ENCODE measurements around the gene RBM39.
"Not testable (repeated sequence)": the region's sequence is repeated elsewhere in the genome, so short reads cannot be mapped to it uniquely, and the experiment has no call there.

RBM39 gene

DNA sequence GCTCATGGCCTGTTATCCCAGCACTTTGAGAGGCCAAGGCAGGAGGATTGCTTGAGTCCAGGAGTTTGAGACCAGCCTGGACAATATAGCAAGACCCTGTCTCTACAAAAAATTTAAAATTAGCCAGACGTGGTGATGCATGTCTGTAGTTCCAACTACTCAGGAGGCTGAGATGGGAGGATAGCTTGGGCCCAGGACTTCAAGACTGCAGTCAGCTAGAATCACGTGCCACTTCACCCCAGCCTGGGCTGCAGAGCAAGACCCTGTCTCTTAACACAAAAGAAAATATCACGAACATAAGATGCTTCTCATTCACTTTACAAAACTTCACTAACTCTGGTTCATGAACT, 2.4 kb upstream of the RBM39 start:
- not testable (repeated sequence) for DNase-seq

DNA sequence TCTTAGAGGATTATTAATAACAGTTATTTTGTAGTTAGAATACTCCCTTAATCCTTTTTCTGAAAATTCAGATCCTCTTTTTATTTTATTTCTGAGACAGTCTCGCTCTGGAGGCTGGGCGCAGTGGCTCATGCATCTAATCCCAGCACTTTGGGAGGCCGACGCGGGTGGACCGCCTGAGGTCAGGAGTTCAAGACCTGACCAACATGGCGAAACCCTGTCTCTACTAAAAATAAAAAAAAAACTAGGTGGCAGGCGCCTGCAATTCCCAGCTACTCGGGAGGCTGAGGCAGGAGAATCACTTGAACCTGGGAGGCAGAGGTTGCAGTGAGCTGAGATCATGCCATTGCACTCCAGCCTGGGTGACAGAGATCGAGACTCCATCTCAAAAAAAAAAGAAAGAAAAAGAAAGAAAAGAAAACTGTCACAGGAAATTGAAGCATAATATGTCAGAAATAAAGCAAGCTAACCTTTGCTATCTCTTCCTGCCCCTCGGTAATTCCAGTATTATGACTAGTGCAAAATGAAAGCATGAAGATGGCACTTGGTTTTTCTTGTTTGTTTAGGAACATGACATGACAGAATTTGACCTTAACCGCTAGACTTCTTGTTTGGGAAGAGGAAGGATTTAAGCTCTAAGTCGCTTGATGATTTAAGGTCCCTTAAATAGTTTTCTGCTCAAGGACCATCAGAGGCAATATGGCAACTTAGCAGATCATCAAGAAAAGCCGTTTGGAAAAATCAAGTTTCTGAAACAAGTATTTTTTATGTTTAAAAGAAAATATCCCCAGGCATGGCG, 1.8 kb upstream of the RBM39 start:
- no peak for DNase-seq

DNA sequence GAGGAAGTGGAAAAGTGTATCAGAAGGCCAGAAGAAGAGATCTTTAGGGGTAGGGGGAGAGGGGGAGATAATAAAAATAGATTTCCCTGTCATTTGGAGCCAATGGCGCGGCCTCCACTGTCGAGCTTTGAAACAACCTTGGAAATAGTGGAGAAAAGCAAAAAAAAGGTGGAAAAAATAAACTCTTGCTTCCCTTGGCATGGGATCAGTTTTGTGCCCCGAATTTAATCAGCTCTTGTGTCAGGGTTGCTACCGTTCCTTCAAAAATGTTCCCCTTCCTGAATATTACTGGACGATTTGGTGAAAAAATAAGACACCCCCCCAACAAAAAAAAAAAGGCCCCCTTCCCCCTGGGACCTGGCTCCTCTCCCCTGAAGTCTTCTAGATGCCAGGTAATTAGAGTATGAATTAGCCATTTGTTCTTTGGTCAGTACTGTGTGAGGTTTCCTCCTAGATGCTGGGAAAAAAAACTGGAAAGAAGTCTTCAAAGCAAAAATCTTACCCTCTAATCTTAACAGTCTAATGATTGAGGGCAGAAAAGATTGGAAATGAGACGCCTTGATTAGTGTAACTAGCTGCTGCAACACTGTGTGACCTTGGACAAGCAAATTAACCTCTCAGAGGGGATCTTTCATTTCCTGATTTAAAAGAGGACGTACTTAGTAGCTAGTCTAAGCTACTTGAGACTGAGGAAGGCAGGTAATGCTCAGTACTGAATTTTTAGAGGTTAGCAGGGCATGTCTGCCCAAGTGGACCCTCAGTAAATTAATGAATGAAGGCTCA, 872 bp upstream of the RBM39 start:
- DNase-seq, result no peak

DNA sequence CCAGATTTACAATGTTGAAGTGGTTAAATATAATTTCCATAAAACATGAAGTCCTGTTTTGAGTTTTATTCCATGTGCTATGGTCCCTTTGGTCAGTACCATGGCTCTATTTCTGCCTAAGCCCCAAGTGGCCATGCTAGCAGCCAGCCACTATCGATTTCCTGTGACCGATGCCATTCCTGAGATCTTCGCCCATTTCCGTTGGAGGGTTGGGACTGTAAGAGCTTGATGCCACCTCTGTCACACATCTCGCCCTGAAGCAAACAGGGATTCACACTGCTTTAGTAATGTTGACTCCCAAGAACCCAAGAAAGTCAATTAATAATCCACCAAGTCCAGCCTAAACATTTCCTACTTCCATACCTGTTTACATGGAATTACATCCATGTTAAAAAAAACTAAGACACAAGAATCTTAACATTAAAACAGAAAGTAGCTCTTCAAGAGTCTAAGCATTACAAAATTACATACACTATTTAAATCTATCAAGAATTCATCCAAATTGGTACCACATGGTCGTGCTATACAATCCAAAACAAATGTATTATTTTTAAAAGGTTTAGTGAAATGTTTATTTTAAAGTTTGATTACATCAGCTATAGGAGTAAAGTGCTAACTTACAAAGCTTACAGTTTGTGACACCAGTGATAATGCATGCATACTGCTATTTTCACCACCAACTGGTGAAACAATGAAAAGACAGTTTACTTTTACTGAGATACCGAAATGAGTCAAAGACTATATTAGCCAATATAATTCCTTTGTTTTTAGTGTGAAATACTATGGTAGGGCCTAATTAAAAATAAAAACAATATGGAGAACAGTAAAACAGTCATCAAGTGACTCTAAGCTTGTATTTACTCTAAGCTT, 2.5 kb downstream of the RBM39 start:
- DNase-seq, result no peak

DNA sequence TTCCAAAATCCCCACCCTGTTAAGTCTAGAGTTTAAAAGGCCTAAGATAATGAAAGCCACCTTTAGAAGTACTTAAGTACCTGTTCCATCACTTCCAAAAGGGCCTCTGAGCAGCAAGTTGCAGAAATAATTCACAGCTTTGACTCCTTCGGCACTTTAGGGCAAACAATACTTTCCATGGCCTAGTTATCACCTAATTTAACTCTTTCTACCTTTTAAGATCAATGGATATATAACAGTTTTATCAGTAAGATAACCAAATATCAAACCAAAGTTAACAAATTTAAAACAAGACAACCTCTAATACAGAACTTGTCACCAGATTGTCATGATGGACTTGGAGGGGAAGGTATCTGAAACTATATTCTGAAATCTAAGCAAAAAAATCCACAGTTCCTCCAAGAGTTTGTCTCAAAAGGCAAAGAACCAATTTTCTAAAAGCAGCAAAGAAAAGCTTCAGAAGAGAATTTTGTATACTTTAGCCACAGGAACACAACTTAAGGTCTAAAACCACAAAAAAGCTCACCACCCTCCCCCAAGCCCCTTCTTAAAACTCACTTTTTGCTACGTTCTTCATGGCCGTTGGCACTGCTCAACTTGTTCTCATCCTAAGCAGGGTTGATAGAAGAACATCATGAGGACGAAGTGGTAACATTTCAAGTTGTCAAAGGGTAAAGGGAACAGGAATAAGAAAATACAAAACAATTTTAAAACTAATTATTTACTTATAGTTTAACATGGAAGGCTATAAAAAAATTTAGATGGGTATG, 3.5 kb downstream of the RBM39 start:
- DNase-seq, result no peak

DNA sequence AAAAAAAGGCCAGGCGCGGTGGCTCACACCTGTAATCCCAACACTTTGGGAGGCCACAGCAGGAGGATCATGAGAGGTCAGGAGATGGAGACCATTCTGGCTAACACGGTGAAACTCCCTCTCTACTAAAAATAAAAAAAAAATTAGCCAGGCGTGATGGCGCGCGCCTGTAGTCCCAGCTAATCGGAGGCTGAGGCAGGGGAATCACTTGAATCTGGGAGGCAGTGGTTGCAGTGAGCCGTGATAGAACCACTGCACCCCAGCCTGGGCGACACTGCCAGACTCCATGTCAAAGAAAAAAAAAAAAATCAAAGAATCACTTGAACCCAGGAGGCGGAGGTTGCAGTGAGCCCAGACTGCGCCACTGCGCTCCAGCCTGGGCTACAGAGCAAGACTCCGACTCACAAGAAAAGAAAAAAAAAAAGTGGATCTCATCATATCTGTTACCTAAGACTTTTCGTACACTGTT, 4.2 kb downstream of the RBM39 start:
- no peak for DNase-seq

DNA sequence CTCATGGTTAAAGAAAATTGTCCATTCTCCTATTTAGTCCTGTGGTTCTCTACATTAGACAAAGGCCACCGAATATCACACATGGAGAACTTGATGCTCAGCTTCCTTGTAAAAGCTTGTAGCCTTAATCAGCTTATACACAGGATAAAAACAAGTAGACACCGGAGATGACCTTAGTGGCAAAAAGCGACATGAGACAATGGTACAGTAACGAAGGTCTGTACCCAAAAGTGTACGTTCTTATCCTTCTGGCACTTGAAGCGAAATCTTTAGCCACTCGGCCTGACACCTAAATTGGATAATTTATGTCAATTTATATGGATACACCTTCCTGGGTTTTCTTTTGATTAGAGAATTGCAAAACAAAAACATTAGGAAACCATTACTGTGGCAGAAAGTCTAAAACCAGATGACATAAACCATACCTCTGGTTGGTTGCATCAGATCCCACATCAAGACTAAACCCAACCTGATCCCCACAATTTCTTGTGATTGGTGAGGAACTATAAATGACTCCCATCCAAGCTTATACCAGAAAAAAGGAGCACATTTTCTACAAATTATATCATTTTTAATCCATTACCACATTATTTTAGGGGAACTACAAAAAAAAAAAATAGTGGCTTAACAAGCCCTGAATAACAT, 6.1 kb downstream of the RBM39 start:
- no peak for DNase-seq

DNA sequence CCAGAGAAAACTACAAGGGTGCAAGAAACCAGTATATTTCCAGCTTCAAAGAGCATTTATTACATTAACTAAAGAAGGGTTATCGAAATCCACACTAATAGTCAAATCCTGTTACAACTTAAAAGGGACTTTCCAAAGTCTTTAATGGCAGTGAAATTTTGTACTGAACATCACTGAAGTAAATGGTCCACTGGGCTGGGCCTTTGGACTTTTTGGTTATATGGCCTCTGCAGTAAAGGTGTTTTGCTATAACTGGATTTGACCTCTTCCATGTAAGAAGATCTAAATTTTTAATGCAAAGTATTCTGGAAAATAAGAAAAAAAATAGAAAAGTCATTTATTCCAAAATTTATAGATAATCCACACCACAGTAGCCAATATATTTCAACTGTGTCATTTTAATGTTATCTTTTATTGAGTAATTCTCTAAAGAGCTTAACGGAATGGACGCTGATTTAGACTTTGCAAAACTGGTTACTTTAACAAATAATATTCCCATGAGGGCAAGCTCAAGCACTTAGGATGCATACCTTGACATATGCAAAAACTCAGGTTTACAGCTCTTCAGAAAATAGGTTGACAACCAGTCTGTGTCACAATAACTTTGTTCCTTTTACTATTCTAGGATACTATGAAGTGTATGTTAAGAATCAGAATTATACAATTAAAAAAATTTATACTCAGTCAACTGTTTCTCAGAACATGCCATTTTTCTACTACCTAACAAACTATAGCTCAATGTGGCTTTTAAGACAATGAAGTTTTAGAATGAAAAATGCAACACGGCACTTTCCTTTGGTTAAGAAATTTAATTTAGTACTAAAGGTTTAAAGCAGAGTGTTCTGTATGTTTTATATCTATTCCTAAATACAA, 7.0 kb downstream of the RBM39 start:
- DNase-seq, result no peak

DNA sequence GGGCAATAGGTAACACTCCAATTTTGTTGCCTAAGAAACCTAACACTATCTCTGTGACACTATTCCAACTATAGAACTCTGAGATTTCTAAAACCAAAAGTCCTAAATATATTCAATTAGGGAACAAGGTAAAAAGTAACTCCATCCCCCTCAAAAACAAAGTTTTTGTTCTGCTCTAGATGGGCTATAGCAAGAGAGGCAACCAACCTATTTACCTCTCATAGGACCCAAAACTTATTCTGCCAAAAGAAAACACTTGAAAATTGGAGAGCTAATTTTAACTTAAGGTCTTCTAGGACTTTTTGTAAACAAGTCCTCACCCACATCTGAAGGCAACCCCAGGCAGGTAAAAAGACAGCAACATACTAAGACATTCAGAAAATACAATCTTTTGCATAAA, 7.7 kb downstream of the RBM39 start:
- no peak for DNase-seq

DNA sequence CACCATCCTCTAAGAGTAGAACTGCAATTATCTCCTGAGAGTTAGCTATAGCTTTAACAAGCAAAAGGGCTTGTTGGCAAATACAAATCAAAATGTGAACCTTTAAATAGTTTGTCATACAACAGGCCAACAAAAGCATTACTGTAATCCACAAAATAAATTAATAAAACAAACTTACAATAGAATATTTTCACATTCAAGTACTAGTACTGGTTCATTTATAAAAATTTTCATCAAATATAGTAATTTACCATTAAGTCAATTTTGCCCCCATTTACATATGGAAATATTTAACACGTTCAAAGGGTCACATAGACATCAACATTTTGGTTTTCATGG, 9.4 kb downstream of the RBM39 start:
- no peak for DNase-seq

DNA sequence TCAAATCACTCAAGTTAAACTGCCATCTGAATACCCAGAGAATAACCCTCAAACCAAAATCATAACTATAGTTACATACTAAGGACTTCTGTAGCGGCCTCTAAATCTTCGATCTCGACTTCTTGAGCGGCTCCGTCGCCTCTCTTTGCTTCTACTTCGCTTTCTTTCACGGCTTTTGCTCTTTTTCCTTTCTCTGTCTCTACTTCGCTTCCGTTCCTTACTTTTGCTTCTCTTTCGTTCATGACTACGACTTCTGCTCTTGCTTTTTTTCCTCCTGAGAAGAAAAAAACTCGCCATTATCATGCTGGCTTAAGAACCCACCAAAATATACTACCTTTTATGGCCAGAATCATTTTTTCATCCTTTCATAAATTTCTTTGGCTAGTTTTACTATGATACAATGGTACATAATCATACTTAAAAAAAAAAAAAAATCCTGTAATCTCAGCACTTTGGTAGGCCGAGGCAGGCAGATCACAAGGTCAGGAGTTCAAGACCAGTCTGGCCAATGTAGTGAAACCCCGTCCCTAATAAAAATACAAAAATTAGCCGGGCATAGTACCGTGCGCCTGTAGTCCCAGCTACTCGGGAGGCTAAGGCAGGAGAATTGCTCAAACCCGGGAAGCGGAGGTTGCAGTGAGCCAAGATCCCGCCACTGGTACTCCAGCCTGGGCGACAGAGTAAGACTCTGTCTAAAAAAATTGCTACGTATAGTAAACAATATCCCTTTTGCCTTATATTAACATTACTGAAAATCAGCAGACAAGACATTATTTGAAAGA, 10.0 kb downstream of the RBM39 start:
- no peak for DNase-seq

DNA sequence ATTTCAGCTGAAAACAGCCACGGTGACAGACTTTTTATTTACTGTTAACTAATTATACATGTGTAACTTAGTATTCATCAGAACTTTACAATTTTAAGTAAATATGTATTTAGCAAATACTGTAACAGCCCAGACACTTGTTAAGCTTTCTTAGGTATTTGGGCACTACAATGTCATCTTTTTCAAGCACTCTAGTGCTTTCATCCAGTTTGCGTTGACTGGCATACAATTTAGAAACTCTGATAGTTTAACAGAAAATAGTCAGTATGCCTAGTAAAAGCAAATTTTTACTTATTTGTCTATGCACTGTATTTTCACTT, 10.6 kb downstream of the RBM39 start:
- no peak for DNase-seq

DNA sequence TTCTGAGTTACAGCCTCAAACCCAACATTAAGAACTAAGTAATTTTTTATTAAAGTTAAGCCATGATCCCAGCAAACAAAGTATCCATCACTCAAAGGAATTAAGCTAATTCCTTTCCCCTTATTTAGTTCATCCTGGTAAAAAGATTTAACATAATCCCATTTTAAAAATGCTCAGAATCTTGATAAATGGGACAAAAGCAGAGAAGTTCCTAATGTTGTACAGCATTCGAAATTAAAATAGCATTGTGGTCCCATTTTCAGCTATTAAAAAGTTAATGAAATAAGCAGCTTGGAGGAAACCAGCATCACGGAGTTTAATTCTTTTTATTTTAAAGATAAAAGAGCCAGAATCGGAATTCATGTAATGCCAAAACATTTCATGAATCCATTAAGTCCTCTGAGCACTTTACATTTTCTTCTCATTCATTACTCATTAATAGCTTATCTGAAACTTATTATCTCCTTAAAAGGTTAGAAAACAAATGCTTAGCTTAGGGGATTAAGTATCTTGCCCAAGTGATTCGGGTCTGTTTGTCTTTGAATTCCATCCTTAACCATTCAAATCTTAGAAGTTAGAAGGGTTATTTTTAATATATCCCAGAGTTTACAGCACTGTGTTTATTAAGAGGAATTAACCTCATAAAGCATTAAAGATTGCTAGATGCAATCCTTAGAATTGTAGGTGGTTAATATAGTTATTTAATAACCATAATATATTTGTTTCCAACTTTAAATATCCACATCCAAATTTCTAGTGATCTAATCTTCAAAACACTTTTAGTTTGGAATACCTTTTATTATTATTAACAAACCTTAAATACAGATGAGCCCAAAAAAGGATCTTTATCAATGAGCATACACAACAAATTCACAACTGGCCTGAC, 11.2 kb downstream of the RBM39 start:
- no peak for DNase-seq

DNA sequence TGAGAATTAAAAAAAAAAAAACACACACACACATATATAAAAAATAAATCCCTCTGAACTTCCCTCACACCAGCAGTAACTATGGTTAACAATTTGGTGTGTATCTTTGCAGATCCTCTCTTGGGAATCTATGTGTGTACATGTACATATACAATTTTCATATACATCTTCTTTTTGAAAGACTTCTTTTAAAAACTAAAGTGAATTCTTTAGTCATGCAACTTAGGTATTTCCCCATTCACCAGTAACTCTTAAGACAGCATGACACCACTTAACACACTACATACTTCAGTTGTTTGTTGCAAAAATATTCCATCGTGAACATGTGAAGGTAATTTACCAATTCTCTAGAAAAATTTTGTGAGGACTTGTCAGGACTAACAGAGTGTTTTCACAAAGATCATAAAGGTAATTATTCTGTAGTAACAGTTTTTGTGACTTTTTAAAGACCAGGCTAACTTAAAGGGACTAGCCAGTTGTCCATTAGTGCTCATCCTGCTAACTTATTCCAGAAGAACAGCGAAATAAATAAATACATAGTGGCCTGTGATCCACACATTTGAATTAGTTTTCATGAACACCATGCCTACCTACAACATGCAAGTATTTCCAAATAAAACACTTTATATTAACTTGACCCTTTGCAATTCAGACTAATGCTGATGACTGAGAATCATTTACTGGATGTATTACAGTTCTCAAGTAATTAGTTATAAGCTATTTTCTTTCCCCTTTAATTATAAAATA, 12.1 kb downstream of the RBM39 start:
- DNase-seq, result no peak

DNA sequence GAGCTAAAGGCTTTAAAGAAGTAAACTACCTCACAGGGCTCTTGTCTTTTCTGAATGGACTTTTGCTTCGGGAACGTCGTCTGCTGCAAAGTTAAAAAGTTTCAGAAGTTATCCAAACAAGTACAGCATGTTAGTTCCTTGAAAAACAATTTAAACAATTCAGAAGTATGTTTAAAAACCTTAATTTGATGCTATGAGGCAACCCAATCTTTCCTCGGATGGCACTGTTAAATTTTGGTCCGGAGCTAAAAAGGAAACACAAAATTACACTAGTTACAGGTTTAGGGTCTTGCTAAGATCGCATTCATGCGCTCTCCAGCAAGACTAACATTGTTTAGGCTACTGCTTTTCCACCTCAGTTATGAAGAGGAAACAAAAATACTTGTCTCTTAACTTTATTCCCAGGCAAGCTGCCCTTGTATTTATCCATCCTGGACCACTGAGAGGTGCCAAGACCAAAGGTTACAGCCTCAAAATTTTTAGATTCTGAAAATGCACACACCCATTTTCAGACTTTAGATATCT, 12.7 kb downstream of the RBM39 start:
- no peak for DNase-seq

DNA sequence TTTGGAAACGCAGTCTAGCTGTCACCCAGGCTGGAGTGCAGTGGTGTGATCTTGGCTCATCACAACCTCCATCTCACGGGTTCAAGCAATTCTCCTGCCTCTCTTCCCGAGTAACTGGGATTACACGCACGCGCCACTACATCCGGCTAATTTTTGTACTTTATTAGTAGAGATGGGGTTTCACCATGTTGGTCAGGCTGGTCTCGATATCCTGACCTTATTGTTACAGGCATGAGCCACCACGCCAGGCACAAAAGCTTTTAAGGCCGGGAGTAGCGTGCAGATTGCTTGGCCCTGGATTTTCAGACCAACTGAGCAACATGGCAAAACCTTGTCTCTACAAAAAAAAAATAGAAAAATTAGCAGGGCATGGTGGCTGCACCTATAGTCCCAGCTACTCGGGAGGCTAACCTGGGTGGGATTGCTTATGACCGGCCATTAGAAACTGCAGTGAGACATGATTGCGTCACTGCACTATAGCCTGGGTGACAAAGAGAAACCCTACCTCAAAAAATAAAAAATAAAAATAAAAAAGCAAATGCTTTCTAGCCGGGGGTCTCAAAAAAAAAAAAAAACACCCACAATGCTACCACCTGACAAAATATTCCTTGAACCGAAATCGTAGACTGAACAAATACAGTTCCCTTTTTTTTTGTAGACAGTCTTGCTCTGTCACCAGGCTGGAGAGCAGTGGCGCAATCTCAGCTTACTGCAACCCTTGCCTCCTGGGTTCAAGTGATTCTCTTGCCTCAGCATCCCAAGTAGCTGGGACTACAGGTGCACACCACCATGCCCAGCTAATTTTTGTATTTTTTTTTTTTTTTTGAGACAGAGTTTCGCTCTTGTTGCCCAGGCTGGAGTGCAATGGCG, 15.0 kb downstream of the RBM39 start:
- DNase-seq, result no peak

All from NCI-H345 (cell line).